ENCODE measurements around the gene DDX4.

- peak in 1 of 6 experiments; percentile 10 for TF ChIP-seq CTCF (IDR thresholded peaks at IDR 0.05)
- TF ChIP-seq POLR2A (IDR thresholded peaks at IDR 0.05), result peak in 1 of 4 donors; percentile 81
Measured at GRCh38 chr5:55712023-55712859, 25.6 kb upstream of the DDX4 start, which contains the start of gene SLC38A9.

Data from upper lobe of left lung (tissue), 4 donors.